Upper lobe of left lung (tissue), 4 donors: Measurements from ENCODE around the gene MAN1B1.

Experiments
- CTCF ChIP-seq, 6 experiments: fragments of 450-650 bp in 4 of 6; fragments of 200-600 bp in 2 of 6; sonication (generic) in 2 of 6; IDR thresholded peaks; one replicate each; pipeline ENCODE4 v1.5.1; 2016 to 2019; ENCODE audit warnings: antibody characterized with exemption in 6 of 6
- POLR2A ChIP-seq, 4 donors: fragments of 450-650 bp; IDR thresholded peaks; one replicate each; pipeline ENCODE4 v1.5.1; 2016 to 2017; ENCODE audit warnings: antibody characterized with exemption in 4 of 4, mild to moderate bottlenecking in 2 of 4

GRCh38 chr9:137069508-137070091 lies 17.2 kb upstream of the MAN1B1 start:
- TF ChIP-seq CTCF (IDR thresholded peaks at IDR 0.05) (peak in 1 of 6 experiments; percentile 4), POLR2A (IDR thresholded peaks at IDR 0.05) (no peak)
